Stimulated activated CD8-positive, alpha-beta memory T cell treated with anti-CD3 and anti-CD28 coated beads, Interleukin-12 subunit alpha, Interleukin-12 subunit beta, amount 100 ng/mL, for 1 hour (primary cell): ENCODE data around the gene LRMDA.
"Not testable (repeated sequence)": the region's sequence is repeated elsewhere in the genome, so short reads cannot be mapped to it uniquely, and the experiment has no call there.

Experiments
- DNase-seq: peaks from one replicate; pipeline ENCODE4 v3.0.0-alpha.2; 2020; ENCODE audit warnings: low read depth

The LRMDA gene

DNA sequence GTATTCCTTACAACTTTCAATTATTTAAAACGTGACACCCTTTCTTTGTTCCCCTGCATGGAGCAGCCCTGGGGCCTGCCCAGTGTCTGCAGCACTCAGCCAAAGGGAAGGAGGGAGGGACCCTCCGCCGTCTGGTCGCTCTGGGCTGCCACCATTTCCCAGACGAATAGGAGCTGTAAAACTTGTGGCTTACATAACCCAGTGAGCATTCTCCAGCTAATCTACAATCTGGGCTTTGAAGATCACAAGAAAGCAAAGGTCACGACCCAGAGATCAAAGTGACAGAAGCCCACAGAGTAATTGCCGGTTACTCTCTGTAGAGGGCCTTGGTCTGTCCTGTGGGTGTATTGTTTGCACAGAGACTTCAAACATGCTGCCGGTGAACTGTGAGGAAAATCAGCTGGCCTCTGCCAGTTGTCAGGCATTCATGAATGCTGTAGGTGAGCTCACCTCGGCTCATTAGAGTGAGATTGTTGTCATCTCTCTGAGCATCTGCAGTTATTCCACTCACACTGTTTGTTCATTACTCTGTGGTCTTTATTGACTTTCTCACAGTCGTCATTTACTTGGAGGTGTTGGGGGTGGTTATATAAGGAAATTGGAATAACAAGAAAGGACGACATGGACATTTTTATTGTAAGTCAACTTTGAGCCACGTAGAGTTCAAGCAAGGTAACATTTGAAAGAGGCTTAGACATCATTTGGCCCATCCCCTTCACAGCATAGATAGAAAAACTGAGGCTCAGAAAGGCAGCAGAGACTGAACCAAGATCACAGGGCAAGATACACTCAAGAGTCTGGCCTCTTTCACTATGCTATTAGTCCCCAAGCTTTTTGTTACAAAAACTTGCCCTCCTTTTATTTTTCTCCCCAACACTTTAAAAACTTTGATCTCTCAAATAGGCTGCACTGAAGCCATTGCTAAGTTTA is 619.8 kb downstream of the LRMDA start:
- DNase-seq: no peak

DNA sequence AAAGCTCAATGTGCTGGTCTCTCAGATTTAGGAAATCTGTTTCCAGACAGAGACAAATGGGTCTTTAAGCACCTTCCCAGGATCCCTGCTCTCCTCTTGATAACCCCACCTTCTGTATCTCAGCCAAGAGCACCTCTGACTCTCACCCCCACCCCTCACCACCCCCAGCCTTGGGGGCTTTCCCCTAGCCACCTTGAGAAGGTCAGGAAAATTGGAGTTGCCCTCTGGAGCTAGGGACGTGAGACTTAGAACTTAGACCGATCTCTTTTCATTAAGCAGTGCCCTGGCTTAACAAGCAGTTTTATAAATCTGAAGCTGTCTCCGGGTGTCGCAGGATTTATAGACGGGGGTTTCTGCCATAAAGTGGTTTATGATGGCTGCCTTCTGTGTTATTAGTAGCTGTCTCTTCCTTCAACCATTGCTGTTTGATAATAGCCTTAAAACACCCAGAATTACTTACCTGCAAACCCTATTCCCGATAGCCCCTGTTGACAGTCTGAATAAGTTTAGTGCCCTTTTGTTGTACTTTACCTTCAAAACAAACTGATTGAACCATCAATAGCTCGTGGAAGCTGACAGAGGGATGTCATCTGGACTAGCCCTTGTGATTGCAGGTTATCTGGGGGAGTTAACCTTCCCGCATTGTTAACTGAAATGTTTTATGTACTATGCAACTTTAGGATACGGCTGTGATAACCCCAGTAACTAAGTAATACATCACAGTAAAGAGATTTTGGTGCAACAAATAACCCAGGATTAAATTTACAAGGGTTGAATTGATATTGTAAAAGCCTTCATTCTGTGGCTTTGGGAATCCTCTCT is 621.5 kb downstream of the LRMDA start:
- DNase-seq: no peak

DNA sequence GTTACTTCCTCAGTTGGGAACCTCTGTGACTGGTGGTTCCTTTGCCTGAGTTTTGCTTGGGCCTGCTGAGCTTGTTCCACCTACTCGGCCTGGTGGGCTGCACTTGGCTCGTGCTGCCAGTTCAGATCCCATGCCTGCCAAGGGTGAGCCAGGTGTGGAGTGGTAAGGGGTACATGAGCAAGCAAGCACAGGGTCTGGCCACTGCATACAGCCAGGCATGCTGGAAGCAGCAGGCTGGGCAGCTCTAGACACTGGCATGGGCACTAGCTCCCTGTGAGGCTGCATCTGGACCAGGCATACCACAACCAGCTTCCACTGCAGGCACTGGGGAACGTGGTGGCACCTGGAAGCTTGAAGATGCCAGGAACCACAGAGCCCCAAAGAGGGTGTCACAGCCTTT is 624.0 kb downstream of the LRMDA start:
- no peak for DNase-seq

DNA sequence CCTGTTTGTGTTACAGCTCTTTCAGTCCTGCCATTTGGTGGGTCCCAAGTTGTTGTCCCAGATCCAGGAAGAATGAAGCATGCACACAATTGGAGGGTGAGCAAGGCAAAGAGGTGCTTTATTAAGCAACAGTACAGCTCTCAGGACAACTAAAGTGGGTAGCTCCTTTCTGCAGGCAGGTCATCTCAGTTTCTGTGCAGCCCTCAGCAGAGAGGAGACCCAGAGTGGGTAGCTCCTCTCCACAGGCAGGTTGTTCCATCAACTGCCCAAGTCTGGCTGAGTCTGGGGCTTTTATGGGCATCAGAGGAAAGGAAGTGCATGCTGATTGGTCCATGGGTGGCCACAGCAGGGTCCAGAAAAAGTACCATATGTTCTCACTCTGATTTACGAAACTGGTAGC is 624.5 kb downstream of the LRMDA start:
- no peak for DNase-seq

DNA sequence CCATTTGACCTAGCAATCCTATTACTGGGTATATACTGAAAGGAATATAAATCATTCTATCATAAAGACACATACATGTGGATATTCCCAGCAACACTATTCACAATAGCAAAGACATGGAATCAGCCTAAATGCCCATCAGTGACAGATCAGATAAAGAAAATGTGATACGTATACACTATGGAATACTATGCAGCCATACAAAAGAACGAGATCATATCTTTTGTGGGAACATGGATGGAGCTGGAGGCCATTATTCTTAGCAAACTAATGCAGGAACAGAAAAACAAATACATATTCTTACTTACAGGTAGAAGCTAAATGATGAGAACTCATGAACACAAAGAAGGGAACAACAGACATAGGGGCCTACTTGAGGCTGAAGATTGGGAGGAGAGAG is 629.6 kb downstream of the LRMDA start:
- DNase-seq: not testable (repeated sequence)

DNA sequence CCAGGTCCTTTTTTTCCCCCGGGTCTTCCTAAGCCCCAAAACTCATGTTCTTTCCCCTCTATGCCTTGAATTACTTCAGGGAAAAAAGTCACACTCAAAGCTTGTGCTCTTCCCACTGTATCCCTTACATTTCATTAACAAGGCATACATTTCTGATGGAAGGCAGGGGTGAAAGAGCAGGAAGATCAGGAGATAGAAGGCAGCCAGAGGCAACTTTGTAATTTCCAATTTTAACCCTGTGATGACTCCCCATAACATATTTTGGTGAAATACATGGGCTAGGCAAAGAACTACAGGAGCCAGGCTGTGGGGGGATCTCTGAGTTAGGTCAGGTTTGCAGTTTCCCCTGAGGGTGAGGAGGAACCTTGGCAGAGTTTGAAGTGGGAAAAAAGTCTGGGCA is 635.0 kb downstream of the LRMDA start:
- no peak for DNase-seq

DNA sequence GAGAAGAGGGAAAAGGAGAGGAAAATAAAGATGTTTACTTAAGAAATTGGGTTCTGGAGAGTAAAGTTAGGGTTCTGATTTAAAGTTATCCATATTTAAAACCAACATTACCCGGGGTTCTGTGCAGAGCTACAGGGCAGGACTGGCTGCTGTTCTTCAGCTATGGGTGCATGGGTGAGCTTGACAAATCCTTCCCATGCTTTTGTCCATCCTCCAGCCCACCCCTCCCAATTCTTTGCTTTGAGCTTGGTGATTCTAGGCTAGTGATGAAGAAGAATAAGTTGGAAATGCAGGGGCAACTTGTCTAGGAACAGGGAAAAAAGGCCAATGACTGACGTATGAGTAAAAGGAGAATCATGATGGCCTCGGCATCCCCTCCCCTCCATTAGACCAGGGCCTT is 636.0 kb downstream of the LRMDA start:
- no peak for DNase-seq

DNA sequence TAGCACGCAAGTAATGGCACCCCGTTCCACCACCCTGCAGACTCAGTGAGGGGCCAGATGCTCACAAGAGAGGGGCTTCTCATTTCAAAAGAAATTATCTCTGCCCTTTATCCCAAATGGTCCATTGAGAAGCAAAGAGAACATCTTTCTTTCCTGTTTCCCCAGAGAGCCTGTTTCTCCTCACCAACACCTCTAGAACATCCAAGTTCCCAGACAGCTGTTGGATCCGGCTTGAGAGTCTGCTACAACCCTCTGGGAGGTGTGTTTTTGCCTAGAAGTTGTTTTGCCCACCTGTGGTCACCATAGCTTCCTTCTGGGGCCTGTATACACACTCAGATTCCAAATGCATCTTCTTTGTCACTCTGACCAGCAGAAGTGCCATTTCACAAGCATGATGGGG is 637.4 kb downstream of the LRMDA start:
- no peak for DNase-seq

DNA sequence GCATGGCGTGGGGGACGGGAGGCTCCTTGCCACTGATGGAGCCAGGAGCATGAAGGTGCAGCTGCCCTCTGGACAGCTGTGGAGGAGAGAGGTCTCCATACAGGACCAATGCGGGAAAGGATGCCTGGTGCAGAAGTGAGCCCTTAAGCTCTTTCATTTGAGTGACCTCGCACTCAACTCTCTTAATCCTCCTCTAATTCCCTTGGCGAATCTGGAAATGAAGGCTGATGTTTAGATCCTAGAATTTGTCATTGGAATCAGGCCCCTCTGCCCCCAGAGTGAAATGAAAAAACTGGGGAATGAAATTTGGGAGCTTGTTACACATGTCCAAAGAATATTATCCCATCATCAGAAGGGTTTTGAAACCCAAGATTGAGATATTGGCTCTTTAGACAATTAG is 639.5 kb downstream of the LRMDA start:
- DNase-seq: no peak

DNA sequence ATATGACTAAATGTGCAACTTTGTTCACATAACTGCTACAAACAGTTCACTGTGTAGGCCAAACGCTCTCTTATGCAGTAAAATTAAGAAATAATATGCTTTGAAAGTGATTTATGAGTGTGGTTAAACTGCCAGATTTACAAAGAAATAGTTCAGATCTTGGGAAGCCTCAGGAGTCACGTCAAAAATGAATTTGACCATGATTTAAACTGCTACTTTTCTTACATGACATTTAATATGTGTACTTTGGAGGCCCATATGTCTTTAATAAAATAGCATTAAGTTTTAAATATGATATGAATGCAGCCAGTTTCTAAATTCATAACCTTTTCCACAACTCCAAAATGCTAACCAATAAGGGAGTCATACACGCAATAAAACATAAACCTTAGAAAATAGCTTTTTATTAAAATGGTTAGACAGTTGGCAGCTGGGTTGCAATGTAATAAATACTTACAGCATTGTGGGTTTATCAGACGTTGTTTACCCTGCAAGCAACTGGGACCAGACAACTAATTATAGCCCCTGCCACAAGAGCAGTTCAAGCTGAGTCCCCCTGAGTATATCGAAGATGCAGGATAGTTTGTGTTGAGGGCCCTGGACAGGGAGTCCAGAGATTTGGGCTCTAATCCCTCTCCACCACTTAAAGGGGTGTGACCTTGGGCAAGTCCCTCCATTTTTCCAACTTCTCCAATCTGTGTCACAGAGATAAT is 640.4 kb downstream of the LRMDA start:
- no peak for DNase-seq

DNA sequence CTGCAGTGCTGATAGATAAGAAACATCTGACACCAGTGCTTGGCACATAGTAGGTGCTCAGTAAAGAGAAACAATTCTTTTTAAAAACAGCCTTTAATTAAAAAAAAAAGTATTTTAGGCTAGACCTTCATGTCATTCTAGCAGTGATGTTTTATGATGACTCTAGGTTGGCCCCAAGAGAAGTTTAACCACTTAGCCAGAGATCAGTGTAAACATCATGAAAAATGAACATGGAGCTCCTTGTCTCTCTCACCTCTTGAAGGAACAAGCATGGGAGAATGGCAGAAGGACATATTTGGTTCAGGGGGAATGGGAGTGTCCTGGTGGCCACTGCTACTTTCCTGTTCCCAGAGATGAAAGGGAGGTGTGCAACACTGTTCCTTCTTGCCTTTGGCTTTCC is 641.0 kb downstream of the LRMDA start:
- DNase-seq: no peak

DNA sequence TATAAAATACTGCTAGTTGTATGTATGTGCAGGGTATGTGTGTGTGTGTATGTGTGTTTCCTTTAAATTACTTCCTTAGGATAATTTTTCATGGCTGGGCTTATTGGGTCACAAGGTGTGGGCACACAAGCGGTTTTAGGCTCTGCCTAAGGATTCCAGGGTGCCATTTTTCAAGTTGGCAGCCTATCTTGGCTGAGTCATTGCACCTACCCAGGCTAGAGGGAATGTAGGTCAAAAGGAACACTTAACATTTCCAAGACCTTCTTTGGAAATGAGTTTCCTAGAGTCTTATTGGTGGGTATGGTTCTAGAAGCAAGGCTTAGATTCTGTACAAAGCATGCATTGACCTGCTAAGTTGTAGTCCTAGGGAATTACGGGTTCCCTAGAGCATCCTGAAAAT is 642.1 kb downstream of the LRMDA start:
- DNase-seq: no peak

DNA sequence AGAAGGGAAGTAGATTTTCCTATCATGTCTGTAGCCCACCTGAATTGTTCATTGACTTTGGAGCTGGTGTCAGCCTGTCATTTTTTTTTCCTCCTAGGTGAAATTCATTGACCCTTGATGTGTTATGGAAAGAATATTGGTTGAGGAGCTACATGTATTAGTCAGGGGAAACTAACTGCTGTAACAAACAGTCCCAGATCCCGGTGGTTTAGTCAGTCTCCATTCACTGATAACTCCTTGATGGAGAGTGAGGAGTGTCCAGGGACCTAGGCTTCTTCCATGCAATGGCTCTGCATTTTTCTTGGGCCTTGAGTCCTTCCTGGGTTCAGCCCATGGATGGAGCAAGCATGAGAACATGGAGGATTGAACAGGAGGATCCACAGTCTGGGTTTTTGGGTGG is 643.2 kb downstream of the LRMDA start:
- no peak for DNase-seq

DNA sequence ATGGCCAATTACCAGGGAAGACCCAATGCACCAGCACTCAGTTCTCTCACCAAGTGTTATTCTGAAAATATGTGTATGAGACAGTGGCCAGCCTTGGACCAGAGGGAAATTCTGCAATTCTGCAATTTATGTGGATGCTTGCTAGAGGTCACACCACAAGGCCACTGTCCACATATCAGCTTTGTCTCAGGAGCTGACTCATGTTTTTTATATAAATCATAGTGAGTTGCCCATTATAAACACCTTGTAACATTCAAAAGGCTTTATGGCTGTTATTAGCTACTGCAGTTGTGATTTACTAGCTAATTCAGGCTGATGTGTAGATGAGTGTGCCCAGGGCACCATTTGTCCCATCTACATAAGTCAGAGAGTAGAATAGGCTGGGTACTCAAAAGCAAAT is 649.0 kb downstream of the LRMDA start:
- DNase-seq: no peak

DNA sequence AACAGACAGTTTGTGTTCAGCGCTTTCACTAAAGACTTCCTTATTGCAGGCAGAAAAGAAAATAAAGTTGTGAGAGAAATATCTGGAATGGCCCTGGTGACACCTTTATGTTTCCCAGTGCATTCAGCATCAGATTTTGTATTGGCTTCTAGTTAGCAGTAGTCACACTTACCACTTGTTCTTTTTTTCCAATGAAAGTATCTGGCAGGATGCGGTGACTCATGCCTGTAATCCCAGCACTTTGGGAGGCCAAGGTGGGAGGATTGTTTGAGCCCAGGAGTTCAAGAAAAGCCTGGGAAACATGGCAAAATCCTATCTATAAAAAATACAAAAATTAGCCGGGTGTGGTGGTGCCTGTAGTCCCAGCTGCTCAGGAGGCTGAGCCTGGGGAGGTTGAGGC is 649.6 kb downstream of the LRMDA start:
- DNase-seq: no peak

DNA sequence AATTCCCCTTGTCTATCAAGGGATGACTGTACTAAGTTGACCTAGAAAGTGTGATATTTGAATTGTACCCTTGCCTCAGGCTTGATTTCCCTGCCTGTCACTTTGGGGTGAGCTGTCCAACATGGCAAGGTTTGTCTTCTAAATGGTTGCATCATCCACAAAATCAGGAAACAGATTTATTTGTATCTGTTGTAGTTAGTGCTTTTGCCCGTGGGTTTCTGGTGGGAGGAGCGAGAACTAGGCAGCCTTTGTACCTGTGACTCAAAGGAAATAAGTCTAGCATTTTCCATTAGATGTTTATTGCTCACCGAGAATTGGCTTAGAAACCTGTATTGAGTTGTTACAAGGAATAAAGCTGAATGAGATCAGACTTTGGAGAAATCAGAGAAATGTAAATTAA is 650.8 kb downstream of the LRMDA start:
- DNase-seq: no peak

DNA sequence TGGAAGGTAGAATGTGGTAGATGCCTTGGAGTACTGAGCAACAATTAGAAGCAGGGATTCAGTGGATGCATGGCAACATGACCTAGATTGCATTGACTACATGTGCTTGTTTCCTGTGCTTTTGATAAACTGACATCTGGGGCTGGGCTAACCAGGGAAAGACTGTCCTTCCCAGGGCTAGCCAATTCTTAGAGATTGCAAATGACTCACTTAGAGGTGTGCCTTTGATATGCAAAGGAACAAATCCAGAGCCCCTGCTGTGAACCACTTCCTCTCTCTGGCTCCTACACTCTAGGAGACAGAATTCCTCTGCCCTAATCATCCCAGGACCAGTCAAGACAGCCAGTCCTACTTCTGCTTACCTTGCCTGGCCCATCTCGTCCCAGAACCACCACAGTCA is 651.5 kb downstream of the LRMDA start:
- no peak for DNase-seq

DNA sequence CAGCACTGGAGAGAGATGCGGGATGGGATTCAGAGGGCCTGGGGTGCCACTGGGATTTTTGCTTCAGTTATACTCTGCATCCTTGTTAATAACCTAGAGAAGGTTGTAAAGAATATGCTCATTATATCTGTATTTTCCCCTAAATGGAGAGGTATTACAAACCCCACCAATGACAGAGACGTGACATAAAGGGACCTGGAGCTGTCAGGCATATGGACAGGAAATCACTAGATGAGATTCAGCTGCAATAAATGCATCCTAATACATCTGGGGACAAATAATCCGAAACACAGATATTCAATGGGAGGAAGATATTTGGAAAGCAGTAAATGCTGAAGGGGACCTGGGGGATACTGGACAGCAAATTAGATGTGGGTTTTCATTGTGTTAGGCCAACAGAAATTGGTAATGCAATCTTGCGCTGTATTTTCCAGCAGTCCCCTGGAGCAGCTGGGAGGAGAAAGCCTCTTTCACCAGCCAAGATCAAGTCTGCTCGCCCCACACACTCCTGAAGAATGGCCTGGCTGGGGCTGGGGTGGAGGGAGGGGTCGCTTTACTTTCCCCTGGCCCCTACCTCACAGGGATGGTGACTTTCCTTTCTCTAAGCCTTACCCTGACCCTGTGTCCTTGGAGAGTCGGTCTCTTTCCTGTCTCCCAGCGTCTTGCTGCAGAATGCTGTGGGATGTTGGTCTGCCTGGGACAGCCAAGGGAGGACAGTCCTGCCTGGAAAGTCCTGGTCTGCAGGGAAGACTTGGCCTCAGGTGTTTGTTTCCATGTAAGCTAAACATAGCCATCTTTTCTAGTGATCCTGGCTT is 653.8 kb downstream of the LRMDA start:
- no peak for DNase-seq

DNA sequence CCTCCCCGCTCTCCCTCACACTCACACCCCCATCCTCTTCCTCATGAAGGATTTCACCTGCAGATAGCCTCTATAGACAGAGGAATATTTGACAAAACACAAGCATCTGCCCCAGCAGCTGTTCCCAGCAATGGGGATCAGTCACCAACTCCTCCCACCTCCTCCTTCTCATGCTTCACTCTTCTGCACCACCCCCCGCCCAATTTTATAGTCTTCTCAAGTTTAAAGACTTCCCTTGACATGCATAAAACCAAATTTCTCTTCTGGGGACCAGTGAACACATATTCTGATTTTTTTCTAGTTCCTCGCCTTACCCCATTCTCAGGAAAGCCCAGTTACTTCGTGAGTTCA is 654.4 kb downstream of the LRMDA start:
- no peak for DNase-seq

DNA sequence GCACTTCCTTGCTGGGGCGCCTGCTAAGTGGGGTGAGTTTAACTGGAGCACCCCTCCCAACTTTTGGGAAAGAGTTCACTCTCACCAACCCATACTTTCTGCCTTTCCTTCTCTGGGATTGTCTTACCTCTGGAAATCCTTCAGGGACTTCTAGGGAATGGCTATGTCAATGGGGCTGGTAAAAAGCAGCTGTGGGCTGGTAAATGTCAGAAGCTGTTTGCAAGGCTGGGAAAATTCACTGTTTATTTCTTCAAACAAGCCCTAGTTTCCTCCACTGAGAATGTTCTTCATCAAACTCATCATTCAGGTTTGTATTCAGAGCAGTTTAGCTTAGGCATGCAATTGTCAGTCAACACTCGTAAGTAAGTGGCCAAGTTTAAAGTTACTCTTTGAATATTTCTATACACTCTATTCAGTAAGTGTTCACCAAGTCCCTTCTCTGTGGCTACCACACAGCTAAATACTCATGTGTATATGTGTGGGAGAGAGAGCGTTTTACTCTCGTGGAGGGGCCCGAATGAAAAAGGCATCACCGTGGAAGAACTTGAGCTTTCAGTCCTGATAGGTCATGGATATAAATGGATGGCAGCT is 654.8 kb downstream of the LRMDA start:
- DNase-seq: no peak
